ENCODE results near the gene ATP11A. TPM values are rescaled to one million over a fixed set of nuclear protein-coding genes. Genes with fewer than 3 reads are reported as not detected.

The ATP11A gene
- total RNA-seq, 1 experiment from 2014 or later, result 8.7 TPM

DNA sequence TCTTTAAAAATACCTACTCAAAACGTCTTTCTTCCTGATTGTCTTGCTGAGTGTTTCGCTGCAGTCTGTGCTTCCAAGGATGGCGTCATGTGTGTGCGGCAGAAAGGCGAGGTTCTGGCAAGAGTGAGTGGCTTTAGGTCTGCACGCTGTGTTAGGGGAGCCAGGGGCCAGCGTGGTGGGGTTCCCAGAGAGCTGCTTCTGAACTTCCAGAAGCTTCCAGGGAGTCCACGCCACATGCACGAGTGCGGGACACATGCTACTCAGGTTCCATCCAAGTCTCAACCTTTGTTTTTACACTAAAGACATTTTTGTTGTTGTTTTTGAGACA, 67.9 kb downstream of the ATP11A start:
- TF ChIP-seq EZH2phosphoT487 (IDR thresholded peaks at IDR 0.05; ENCODE audit: borderline replicate concordance, low read length) (no peak), EZH2 (IDR thresholded peaks at IDR 0.05; ENCODE audit: low read length, unreplicated experiment) (no peak)
- TF ChIP-seq, protein P1, sequence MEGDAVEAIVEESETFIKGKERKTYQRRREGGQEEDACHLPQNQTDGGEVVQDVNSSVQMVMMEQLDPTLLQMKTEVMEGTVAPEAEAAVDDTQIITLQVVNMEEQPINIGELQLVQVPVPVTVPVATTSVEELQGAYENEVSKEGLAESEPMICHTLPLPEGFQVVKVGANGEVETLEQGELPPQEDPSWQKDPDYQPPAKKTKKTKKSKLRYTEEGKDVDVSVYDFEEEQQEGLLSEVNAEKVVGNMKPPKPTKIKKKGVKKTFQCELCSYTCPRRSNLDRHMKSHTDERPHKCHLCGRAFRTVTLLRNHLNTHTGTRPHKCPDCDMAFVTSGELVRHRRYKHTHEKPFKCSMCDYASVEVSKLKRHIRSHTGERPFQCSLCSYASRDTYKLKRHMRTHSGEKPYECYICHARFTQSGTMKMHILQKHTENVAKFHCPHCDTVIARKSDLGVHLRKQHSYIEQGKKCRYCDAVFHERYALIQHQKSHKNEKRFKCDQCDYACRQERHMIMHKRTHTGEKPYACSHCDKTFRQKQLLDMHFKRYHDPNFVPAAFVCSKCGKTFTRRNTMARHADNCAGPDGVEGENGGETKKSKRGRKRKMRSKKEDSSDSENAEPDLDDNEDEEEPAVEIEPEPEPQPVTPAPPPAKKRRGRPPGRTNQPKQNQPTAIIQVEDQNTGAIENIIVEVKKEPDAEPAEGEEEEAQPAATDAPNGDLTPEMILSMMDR (conservative IDR thresholded peaks at IDR 0.05; ENCODE audit: low read depth, low read length), result no peak
- H3K9me3 ChIP-seq (ENCODE audit: low read length), result no peaks in the 10 kb centered on the region

GRCh38 chr13:112759053-112759452, 69.2 kb downstream of the ATP11A start:
- no peaks in the 10 kb centered on the region for H3K27me3 ChIP-seq (ENCODE audit: low read length)
- no peak overlapping the region for H2AFZ ChIP-seq (ENCODE audit: low read length)
- intact Hi-C loops (cut with micrococcal nuclease), result no loop called here
- BruUV-seq (replicated peaks), result no TSS peak
- no peaks in the 10 kb centered on the region for H3K9me3 ChIP-seq (ENCODE audit: low read length)
- ChIA-PET POLR2A (ENCODE audit: unreplicated experiment) (no interaction called here), CTCF (interaction anchor here (0.6 kb wide), 1 partner anchor 101 kb away, joined by 5 read pairs; no protein-coding TSS in a partner anchor)
- no peak overlapping the region for H3K27ac ChIP-seq (ENCODE audit: low read length)
- no peaks in the 10 kb centered on the region for H3K9me2 ChIP-seq (replicated peaks; ENCODE audit: low read length)
- no peaks in the 10 kb centered on the region for H3K36me3 ChIP-seq (ENCODE audit: low read depth, low read length)
- TF ChIP-seq, protein P1 (conservative IDR thresholded peaks at IDR 0.05; ENCODE audit: low read depth, low read length), result no peak
- TF ChIP-seq EZH2 (IDR thresholded peaks at IDR 0.05; ENCODE audit: low read length, unreplicated experiment), result no peak
- TF ChIP-seq EZH2phosphoT487 (IDR thresholded peaks at IDR 0.05; ENCODE audit: borderline replicate concordance, low read length), result no peak
- H4K20me1 ChIP-seq (ENCODE audit: low read length), result no peaks in the 10 kb centered on the region
- H3K4me3 ChIP-seq (ENCODE audit: low read length), result no peak overlapping the region
- H3K79me2 ChIP-seq (ENCODE audit: low read length), result no peaks in the 10 kb centered on the region
- peaks cover 12% of the 10 kb centered on the region for H3K4me1 ChIP-seq (ENCODE audit: insufficient read depth, low read length)
- H3K9ac ChIP-seq (ENCODE audit: low read length), result no peak overlapping the region
- ATAC-seq (no peak), DNase-seq (no peak)
- H3K4me2 ChIP-seq (ENCODE audit: low read length), result no peak overlapping the region
- no peaks in the 10 kb centered on the region for H3F3A ChIP-seq (ENCODE audit: low read length, unreplicated experiment)

More for the DNA sequence above, 67.9 kb downstream of the ATP11A start:
- CTCF ChIA-PET, result no interaction called here
- Histone ChIP-seq H4K20me1 (ENCODE audit: low read length) (no peaks in the 10 kb centered on the region), H2AFZ (ENCODE audit: low read length) (no peak overlapping the region), H3K27me3 (ENCODE audit: low read length) (no peaks in the 10 kb centered on the region), H3K9ac (ENCODE audit: low read length) (no peak overlapping the region), H3F3A (ENCODE audit: low read length, unreplicated experiment) (no peaks in the 10 kb centered on the region), H3K4me2 (ENCODE audit: low read length) (no peak overlapping the region), H3K9me2 (replicated peaks; ENCODE audit: low read length) (no peaks in the 10 kb centered on the region), H3K79me2 (ENCODE audit: low read length) (no peaks in the 10 kb centered on the region), H3K36me3 (ENCODE audit: low read depth, low read length) (no peaks in the 10 kb centered on the region), H3K4me1 (ENCODE audit: insufficient read depth, low read length) (peaks cover 12% of the 10 kb centered on the region), H3K27ac (ENCODE audit: low read length) (no peak overlapping the region), H3K4me3 (ENCODE audit: low read length) (no peak overlapping the region)
- no peak for ATAC-seq
- intact Hi-C loops (cut with micrococcal nuclease), result no loop called here
- DNase-seq, result no peak
- no TSS peak for BruUV-seq (replicated peaks)
- POLR2A ChIA-PET (ENCODE audit: unreplicated experiment), result no interaction called here

DNA sequence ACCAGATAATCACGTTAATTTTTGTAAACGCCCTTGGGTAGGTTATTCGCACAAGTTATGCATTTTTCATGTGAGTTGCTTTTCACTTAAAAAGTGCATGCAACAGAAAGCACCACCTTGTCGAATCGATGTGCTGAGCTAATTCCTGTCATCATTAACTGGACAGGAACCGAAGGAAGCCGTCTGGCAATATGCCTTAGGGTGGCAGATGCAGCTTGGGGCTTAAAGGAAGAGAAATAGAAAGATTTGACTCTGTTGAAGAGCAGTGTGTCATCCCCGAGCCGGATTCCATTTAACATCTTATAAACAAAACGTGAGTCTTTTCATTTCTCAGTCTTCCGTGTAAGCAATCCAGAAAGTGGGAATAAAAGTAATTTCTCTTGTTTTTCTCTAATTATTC, 70.0 kb downstream of the ATP11A start:
- no TSS peak for BruUV-seq (replicated peaks)
- ChIA-PET CTCF (no interaction called here), POLR2A (ENCODE audit: unreplicated experiment) (no interaction called here)
- H3K79me2 ChIP-seq (ENCODE audit: low read length), result no peaks in the 10 kb centered on the region
- H3K27ac ChIP-seq (ENCODE audit: low read length), result no peak overlapping the region
- no peaks in the 10 kb centered on the region for H3F3A ChIP-seq (ENCODE audit: low read length, unreplicated experiment)
- no peaks in the 10 kb centered on the region for H3K9me2 ChIP-seq (replicated peaks; ENCODE audit: low read length)
- H3K27me3 ChIP-seq (ENCODE audit: low read length), result no peaks in the 10 kb centered on the region
- no peaks in the 10 kb centered on the region for H4K20me1 ChIP-seq (ENCODE audit: low read length)
- H2AFZ ChIP-seq (ENCODE audit: low read length), result no peak overlapping the region
- intact Hi-C loops (cut with micrococcal nuclease), result loop anchor here (2.0 kb wide), 1 partner anchor 69 kb away; the partner anchor contains the start of gene ATP11A
- H3K4me3 ChIP-seq (ENCODE audit: low read length), result no peak overlapping the region
- DNase-seq (no peak), ATAC-seq (no peak)
- TF ChIP-seq EZH2 (IDR thresholded peaks at IDR 0.05; ENCODE audit: low read length, unreplicated experiment) (no peak), EZH2phosphoT487 (IDR thresholded peaks at IDR 0.05; ENCODE audit: borderline replicate concordance, low read length) (no peak)
- TF ChIP-seq, protein P1 (conservative IDR thresholded peaks at IDR 0.05; ENCODE audit: low read depth, low read length), result no peak
- no peaks in the 10 kb centered on the region for H3K36me3 ChIP-seq (ENCODE audit: low read depth, low read length)
- H3K9me3 ChIP-seq (ENCODE audit: low read length), result no peaks in the 10 kb centered on the region
- H3K4me2 ChIP-seq (ENCODE audit: low read length), result peak overlapping the region; percentile 47
- H3K9ac ChIP-seq (ENCODE audit: low read length), result no peak overlapping the region
- H3K4me1 ChIP-seq (ENCODE audit: insufficient read depth, low read length), result peaks cover 12% of the 10 kb centered on the region
